CD4-positive, alpha-beta T cell (primary cell): ENCODE data around the gene AZGP1. TPM values are rescaled to one million over a fixed set of nuclear protein-coding genes. Genes with fewer than 3 reads are reported as not detected.

Experiments
- ATAC-seq: fragments of 200-7000 bp; cut with Tn5 transposase; one replicate; pipeline ENCODE4 v1.10.0; 2022; ENCODE audit warnings: mild to moderate bottlenecking; ENCODE audit not compliant: poor library complexity
- CTCF ChIA-PET: fragments of 350-600 bp; sonication (Branson Sonifier 250); formaldehyde crosslinking; loops from one replicate; lab custom pipeline; 2021; ENCODE audit warnings: antibody characterized with exemption, inconsistent platforms; lab: Charles Lee
- POLR2A ChIA-PET: fragments of 350-600 bp; sonication (Branson Sonifier 250); formaldehyde crosslinking; loops from one replicate; lab custom pipeline; 2021; ENCODE audit warnings: antibody characterized with exemption, inconsistent platforms; lab: Charles Lee
- DNase-seq, 14 experiments: peaks; one replicate each; pipeline ENCODE4 v3.0.0-alpha.2; 2013 to 2020; ENCODE audit warnings: mixed read lengths in 2 of 14
- H3K27ac ChIP-seq, 2 donors: one replicate each; pipeline versions ENCODE4 v1.5.1 to v1.7.0; 2013; ENCODE audit warnings: low read length in 2 of 2, low read depth in 1 of 2, mild to moderate bottlenecking in 1 of 2
- H3K27me3 ChIP-seq, 2 experiments: 1 replicate in 1 of 2; 2 replicates in 1 of 2; pipeline versions ENCODE4 v1.6.1 to v1.7.0; 2013; ENCODE audit warnings: low read length in 2 of 2, control low read depth in 1 of 2, mild to moderate bottlenecking in 1 of 2, moderate library complexity in 1 of 2; ENCODE audit not compliant: insufficient read depth in 2 of 2, control insufficient read depth in 1 of 2
- H3K36me3 ChIP-seq: one replicate; pipeline ENCODE4 v1.6.1; 2013; ENCODE audit warnings: low read length, control low read depth; ENCODE audit not compliant: insufficient read depth
- H3K4me1 ChIP-seq: one replicate; pipeline ENCODE4 v1.6.1; 2013; ENCODE audit warnings: low read length, control low read depth; ENCODE audit not compliant: insufficient read depth
- H3K4me3 ChIP-seq: one replicate; pipeline ENCODE4 v1.5.1; 2013; ENCODE audit warnings: mild to moderate bottlenecking, low read length, moderate library complexity
- H3K9me3 ChIP-seq, 2 experiments: 1 replicate in 1 of 2; 2 replicates in 1 of 2; pipeline versions ENCODE4 v1.6.1 to v1.7.0; 2013; ENCODE audit warnings: low read length in 2 of 2, mild to moderate bottlenecking in 2 of 2, control low read depth in 1 of 2, moderate library complexity in 1 of 2; ENCODE audit not compliant: control insufficient read depth in 1 of 2, insufficient read depth in 1 of 2
- H3K27ac Mint-ChIP-seq: one replicate; pipeline ENCODE4 v1.8.0; 2020; ENCODE audit warnings: mixed read lengths
- H3K27me3 Mint-ChIP-seq: one replicate; pipeline ENCODE4 v1.8.0; 2021; ENCODE audit warnings: mixed read lengths
- H3K36me3 Mint-ChIP-seq: one replicate; pipeline ENCODE4 v1.8.0; 2021; ENCODE audit warnings: low read depth, mixed read lengths
- H3K4me1 Mint-ChIP-seq: one replicate; pipeline ENCODE4 v1.8.0; 2021; ENCODE audit warnings: low read depth, mixed read lengths
- H3K4me3 Mint-ChIP-seq: one replicate; pipeline ENCODE4 v1.8.0; 2020; ENCODE audit warnings: mild to moderate bottlenecking, mixed read lengths
- H3K9me3 Mint-ChIP-seq: one replicate; pipeline ENCODE4 v1.8.0; 2020; ENCODE audit warnings: mixed read lengths
- CTCF ChIP-seq: fragments of 200-600 bp; IDR thresholded peaks from one replicate; pipeline ENCODE4 v1.8.0; 2022; ENCODE audit warnings: antibody characterized with exemption, mild to moderate bottlenecking
- intact Hi-C, 2 experiments: fragments of 100-400 bp; cut with DNase I in 1 of 2; cut with micrococcal nuclease in 1 of 2; formaldehyde crosslinking; loops; one replicate each; pipeline versions ENCODE4 v1.15.1 to v1.9.0; 2023 to 2025; cut with DNase I, micrococcal nuclease
- total RNA-seq, 174 experiments: library from RNA in 2 of 174; stranded (reverse) in 2 of 174; gene quantifications; one replicate each; pipeline ENCODE4 v1.2.3 and lab custom pipeline; 2021 to 2026

AZGP1 gene
- total RNA-seq, 2 experiments from 2014 or later = not detected

DNA sequence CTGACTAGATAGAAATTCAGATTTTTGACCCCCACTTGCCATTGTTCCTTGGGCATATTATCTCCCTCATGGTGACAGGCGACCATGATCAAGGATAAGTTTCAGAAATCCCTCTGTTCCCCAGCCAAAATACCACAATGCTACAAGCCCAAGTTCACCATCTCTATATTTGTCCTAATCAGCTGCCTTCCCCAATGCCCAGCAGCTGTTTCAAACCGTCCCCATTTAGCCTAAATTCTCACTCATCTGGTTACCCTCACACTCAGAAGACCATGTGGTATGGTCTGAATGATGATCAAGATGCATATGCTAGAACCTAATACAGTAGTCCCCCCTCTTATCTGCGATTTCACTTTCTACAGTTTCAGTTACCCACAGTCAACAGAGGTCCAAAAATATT, 45.5 kb downstream of the AZGP1 start:
- Mint-ChIP-seq H3K27ac (no peak overlapping the region), H3K27me3 (peaks cover 6% of the 10 kb centered on the region), H3K36me3 (no peaks in the 10 kb centered on the region), H3K9me3 (no peaks in the 10 kb centered on the region), H3K4me3 (no peak overlapping the region), H3K4me1 (peaks cover 39% of the 10 kb centered on the region)
- Histone ChIP-seq H3K9me3 (no peaks in the 10 kb centered on the region), H3K36me3 (no peaks in the 10 kb centered on the region), H3K27ac (no peak overlapping the region), H3K4me3 (no peak overlapping the region), H3K4me1 (peaks cover 27% of the 10 kb centered on the region), H3K27me3 (peaks cover 0 to 13% of the 10 kb centered on the region in 2 experiments)
- intact Hi-C loops = loop anchor here in 1 of 2 experiments (5.0 kb wide), 1 partner anchor 57 kb away; no protein-coding TSS in a partner anchor
- DNase-seq (no peak), ATAC-seq (no peak)
- POLR2A ChIA-PET = interaction anchor here (0.9 to 2.3 kb wide), 4 partner anchors 11 to 19 kb away, joined by 4 to 35 read pairs (median 6); partner anchors contain the start of gene TRIM4
- CTCF ChIA-PET = no interaction called here
- TF ChIP-seq CTCF = no peak

DNA sequence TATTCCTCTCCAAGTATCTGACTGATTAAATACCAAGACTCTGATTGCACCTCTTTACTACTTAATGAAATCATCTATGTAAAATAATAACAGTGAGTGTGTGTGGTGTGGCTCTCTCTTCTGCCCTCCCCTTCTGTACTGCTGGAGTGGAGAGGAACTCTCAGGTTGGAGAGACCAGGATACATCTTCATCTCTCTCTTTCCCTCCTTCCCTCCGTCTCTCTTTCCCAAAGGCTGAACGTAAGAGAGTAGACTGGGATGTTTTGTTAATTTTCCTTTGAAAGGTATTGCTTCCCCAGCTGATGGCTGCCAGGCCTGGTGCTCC, 46.1 kb downstream of the AZGP1 start:
- Histone ChIP-seq H3K4me1 (peaks cover 20% of the 10 kb centered on the region), H3K27ac (no peak overlapping the region), H3K36me3 (no peaks in the 10 kb centered on the region), H3K4me3 (peak overlapping the region; percentile 43), H3K9me3 (no peaks in the 10 kb centered on the region), H3K27me3 (peaks cover 0 to 13% of the 10 kb centered on the region in 2 experiments)
- Mint-ChIP-seq H3K27me3 (peaks cover 6% of the 10 kb centered on the region), H3K27ac (peak overlapping the region; percentile 61), H3K4me1 (peaks cover 32% of the 10 kb centered on the region), H3K36me3 (no peaks in the 10 kb centered on the region), H3K9me3 (no peaks in the 10 kb centered on the region), H3K4me3 (peak overlapping the region; percentile 79)
- peak; percentile 51 for TF ChIP-seq CTCF
- DNase-seq = no peak
- intact Hi-C loops = loop anchor here (2.0 to 5.0 kb wide), 2 partner anchors 19 to 58 kb away; no protein-coding TSS in a partner anchor
- ChIA-PET POLR2A (interaction anchor here (0.5 to 2.3 kb wide), 7 partner anchors 10 to 498 kb away, joined by 3 to 35 read pairs (median 4); partner anchors contain the start of gene TRIM4), CTCF (interaction anchor here (0.9 to 1.5 kb wide), 4 partner anchors 10 to 20 kb away, joined by 3 to 5 read pairs (median 4); partner anchors contain the start of gene TRIM4)
- ATAC-seq = no peak

DNA sequence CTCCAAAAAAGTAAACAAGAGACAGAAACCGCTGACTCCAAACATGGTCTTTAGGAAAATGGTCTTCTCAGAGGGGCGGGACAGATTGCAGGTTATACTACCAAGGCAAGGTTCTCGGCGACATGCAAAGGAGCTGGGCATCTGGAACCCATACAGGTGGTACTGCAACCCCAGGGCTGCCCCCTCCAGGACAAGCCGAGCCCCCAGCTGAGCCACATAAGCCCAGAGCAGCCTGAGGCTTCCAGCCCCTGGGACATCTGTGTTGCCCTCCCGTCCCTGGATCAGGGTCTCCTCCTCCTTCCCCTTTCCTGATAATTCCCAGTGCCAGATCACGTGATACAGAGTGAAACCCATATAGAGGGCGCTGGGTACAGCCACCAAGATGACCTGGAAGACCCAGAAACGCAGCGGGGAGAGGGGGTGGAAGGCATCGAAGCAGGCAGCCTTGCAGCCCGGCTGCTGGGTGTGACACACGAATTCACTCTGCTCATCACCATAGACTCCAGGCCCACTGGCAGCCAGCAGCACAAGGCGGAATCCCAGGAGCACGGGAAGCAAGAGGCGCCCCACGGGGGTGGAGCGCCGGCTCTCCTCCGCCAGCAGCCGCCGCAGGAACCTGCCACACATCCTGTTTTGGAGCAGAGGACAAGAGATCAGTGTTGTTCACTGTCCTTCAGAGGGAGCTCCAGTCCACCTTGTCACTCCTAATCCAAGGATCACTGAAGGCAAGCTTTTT, 46.7 kb downstream of the AZGP1 start, which contains the start of gene GJC3:
Gene GJC3 (minus strand): TSS at position 627 of the 736 bp plus-strand sequence. CDS start 0 bp downstream, at position 627.
- Histone ChIP-seq H3K4me1 (peaks cover 18% of the 10 kb centered on the region), H3K27me3 (peaks cover 0 to 13% of the 10 kb centered on the region in 2 experiments), H3K4me3 (peak within 1 kb of the TSS; percentile 43), H3K27ac (no peak within 1 kb of the TSS), H3K36me3 (no peaks in the 10 kb centered on the region), H3K9me3 (no peaks in the 10 kb centered on the region)
- no peak for TF ChIP-seq CTCF
- intact Hi-C loops = loop anchor here (2.0 kb wide), 1 partner anchor 20 kb away; no protein-coding TSS in a partner anchor
- DNase-seq (peak; percentile 15 to 68 (median 45)), ATAC-seq (peak; percentile 94)
- Mint-ChIP-seq H3K9me3 (no peaks in the 10 kb centered on the region), H3K4me3 (peak within 1 kb of the TSS; percentile 79), H3K27ac (peak within 1 kb of the TSS; percentile 61), H3K27me3 (peaks cover 6% of the 10 kb centered on the region), H3K4me1 (peaks cover 31% of the 10 kb centered on the region), H3K36me3 (no peaks in the 10 kb centered on the region)
- CTCF ChIA-PET = interaction anchor here (0.9 to 1.5 kb wide), 5 partner anchors 9 to 21 kb away, joined by 3 to 5 read pairs (median 4); partner anchors contain the start of gene TRIM4
- POLR2A ChIA-PET = interaction anchor here (0.5 to 2.3 kb wide), 8 partner anchors 9 to 499 kb away, joined by 3 to 35 read pairs (median 4); partner anchors contain the start of gene TRIM4
